Activated naive CD8-positive, alpha-beta T cell treated with anti-CD3 and anti-CD28 coated beads, Interleukin-2, amount 50 U/mL, for 24 hours (primary cell): ENCODE measurements around the gene MLST8.
A peak's percentile ranks its signal among the peaks of the same experiment; 100 is the strongest.
"Not testable (repeated sequence)": the region's sequence is repeated elsewhere in the genome, so short reads cannot be mapped to it uniquely, and the experiment has no call there.

Source experiments
- ATAC-seq: fragments of 150-1000 bp; cut with Tn5 transposase; one replicate; pipeline ENCODE4 v1.10.0; 2021
- DNase-seq: peaks from one replicate; pipeline ENCODE4 v3.0.0; 2021
- H3K27ac Mint-ChIP-seq: one replicate; pipeline ENCODE4 v1.8.0; 2021; ENCODE audit warnings: mild to moderate bottlenecking, mixed read lengths
- H3K27me3 Mint-ChIP-seq: one replicate; pipeline ENCODE4 v1.8.0; 2021; ENCODE audit warnings: mixed read lengths
- H3K36me3 Mint-ChIP-seq: one replicate; pipeline ENCODE4 v1.8.0; 2021; ENCODE audit warnings: low read depth, mixed read lengths
- H3K4me1 Mint-ChIP-seq: one replicate; pipeline ENCODE4 v1.8.0; 2021; ENCODE audit warnings: mixed read lengths
- H3K4me3 Mint-ChIP-seq: one replicate; pipeline ENCODE4 v1.8.0; 2021; ENCODE audit warnings: mild to moderate bottlenecking, moderate library complexity, mixed read lengths
- H3K9me3 Mint-ChIP-seq: one replicate; pipeline ENCODE4 v1.8.0; 2021; ENCODE audit warnings: mixed read lengths

The MLST8 gene

DNA sequence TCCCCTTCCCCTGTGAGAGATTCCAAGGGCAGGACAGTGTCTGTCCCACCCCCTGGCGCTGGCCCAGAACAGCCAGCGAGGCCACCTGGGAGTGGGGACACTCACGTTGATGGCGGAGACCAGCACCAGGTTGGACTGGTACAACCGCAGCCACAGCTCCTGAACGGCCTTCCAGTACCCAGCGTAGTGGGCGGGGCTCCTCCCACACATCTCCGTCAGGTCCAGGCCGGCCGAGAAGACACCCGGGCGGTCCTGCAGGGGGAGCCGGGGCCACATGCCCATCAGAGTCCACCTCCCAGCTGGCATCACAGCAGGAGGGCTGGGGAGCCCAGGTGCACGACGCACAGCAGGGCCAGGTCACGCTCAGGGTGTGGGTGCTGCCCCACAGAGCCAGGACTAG lies 39.0 kb downstream of the MLST8 start:
- Mint-ChIP-seq H3K36me3 (peaks cover 6% of the 10 kb centered on the region), H3K4me3 (no peak overlapping the region)
- no peak for DNase-seq

GRCh38 chr16:2244926-2245795 lies 39.9 kb downstream of the MLST8 start:
- no peaks in the 10 kb centered on the region for H3K9me3 Mint-ChIP-seq
- H3K36me3 Mint-ChIP-seq: peaks cover 8% of the 10 kb centered on the region
- no peak overlapping the region for H3K27ac Mint-ChIP-seq
- ATAC-seq (no peak), DNase-seq (no peak)
- no peak overlapping the region for H3K4me3 Mint-ChIP-seq
- no peaks in the 10 kb centered on the region for H3K27me3 Mint-ChIP-seq
- H3K4me1 Mint-ChIP-seq: peaks cover 2% of the 10 kb centered on the region

More for the DNA sequence above, 39.0 kb downstream of the MLST8 start:
- H3K27me3 Mint-ChIP-seq: no peaks in the 10 kb centered on the region
- H3K4me1 Mint-ChIP-seq: no peaks in the 10 kb centered on the region
- H3K27ac Mint-ChIP-seq: no peak overlapping the region
- no peak for ATAC-seq
- H3K9me3 Mint-ChIP-seq: no peaks in the 10 kb centered on the region

DNA sequence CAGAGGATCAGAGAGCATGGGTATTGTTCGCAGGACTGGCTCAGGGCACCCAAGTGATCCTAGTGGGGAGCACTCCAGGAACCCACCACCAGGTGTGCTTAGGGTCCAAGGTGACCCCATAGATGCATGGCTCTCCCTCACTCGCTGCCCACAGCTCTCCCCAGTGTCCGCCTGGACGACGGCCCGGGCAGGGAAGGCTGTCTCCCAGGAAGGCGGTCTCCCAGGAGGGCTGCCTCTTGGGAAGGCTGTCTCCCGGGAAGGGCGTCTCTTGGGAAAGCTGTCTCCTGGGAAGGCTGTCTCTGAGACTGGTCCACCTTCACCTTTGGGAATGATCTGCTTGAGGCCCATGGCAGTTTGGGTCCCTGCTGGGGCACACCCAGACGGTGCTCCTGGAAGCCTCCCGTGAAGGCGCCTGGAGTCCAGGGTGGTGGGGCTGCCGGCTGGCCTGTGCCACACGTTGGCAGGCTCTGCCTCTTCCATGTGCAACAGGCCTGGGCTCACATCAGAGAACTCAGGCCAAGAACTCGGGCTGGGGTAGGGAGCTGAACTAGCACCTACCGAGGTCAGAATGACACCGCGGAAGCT lies 41.1 kb downstream of the MLST8 start:
- peaks cover 8% of the 10 kb centered on the region for H3K4me1 Mint-ChIP-seq
- peaks cover 8% of the 10 kb centered on the region for H3K36me3 Mint-ChIP-seq
- no peaks in the 10 kb centered on the region for H3K27me3 Mint-ChIP-seq
- no peak for DNase-seq
- ATAC-seq: no peak
- H3K9me3 Mint-ChIP-seq: no peaks in the 10 kb centered on the region
- no peak overlapping the region for H3K4me3 Mint-ChIP-seq
- H3K27ac Mint-ChIP-seq: no peak overlapping the region

DNA sequence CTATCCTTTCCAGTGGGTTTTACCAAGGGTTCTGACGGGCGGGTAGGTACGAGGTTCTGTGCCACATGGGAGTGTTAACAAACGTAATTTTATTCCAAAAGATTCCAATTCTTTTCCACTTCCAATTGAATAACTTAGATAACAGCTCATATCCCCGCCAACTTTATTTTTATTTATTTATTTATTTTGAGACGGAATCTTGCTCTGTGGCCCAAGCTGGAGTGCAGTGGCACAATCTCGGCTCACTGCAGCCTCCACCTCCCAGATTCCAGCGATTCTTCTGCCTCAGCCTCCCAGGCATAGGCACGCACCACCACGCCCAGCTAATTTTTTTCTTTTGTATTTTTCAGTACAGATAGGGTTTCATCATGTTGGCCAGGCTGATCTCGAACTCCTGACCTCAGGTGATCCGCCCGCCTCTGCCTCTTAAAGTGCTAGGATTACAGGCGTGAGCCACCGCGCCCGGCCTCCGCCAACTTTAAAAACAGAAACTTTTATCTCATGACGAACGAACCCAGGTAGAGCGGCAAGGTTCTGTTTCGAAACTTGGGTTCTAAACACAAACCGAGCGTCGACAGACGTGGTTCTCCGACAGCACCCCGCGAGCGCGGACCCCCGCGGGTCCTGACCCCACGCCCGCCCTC lies 45.5 kb downstream of the MLST8 start:
- ATAC-seq: no peak
- Mint-ChIP-seq H3K27ac (peak overlapping the region; percentile 88), H3K9me3 (no peaks in the 10 kb centered on the region), H3K27me3 (no peaks in the 10 kb centered on the region), H3K4me3 (peak overlapping the region; percentile 87), H3K4me1 (peaks cover 13% of the 10 kb centered on the region), H3K36me3 (peaks cover 27% of the 10 kb centered on the region)
- DNase-seq: peak; percentile 44

DNA sequence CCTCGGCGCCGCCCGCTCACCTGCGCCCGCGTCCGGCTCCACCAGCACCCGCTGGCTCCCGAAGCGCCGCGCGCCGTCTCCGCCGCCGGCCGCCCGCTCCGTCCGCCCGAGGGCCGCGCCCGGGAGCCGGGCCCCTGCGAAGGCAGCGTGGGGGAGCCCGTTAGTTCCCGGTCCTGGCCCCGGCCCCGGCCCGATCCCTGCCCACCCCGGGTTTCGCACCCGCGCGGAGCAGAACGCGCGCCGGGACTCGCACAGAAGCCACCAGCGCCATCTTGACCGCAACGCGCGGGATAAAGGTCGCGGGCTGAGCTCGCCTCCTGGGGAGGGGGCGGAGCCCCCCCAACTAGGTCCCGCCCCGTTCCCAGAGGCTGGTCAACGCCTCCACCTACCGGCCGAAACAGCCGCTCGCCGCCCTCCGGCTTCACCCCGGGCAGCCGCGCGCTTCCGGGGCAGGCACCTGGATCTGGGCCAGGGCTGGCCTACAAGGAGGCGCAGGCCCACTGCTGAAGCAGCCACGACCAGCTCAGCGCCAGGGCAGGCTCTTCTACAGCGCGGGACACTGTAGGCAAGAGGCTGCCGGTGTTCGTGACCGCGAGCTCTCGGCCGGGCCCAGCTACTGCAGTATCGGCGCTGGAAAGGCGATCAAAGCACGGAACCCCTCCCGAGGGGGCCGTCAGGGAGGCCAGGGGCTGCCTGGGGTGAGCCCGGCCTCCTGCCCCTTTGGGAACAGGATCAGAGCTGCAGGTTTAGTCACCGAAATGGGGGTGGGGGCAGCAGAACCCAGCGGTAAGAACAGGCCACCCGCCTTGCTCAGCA lies 46.2 kb downstream of the MLST8 start, which contains the start of gene ECI1:
ECI1 (minus strand) TSS at position 292 of the 816 bp plus-strand sequence; CDS start at position 271, 21 bp downstream.
- ATAC-seq (peak; percentile 88), DNase-seq (peak; percentile 92)
- H3K36me3 Mint-ChIP-seq: peaks cover 34% of the 10 kb centered on the region
- H3K4me3 Mint-ChIP-seq: peak within 1 kb of the TSS; percentile 87
- H3K27ac Mint-ChIP-seq: peak within 1 kb of the TSS; percentile 88
- peaks cover 15% of the 10 kb centered on the region for H3K4me1 Mint-ChIP-seq
- no peaks in the 10 kb centered on the region for H3K27me3 Mint-ChIP-seq
- no peaks in the 10 kb centered on the region for H3K9me3 Mint-ChIP-seq

- H3K4me3 Mint-ChIP-seq: no peak overlapping the region
- H3K27ac Mint-ChIP-seq: no peak overlapping the region
- peaks cover 45% of the 10 kb centered on the region for H3K36me3 Mint-ChIP-seq
- H3K4me1 Mint-ChIP-seq: peaks cover 15% of the 10 kb centered on the region
- H3K27me3 Mint-ChIP-seq: no peaks in the 10 kb centered on the region
- DNase-seq (no peak), ATAC-seq (no peak)
- no peaks in the 10 kb centered on the region for H3K9me3 Mint-ChIP-seq
Measured at GRCh38 chr16:2252806-2253148, 47.5 kb downstream of the MLST8 start.

GRCh38 chr16:2253293-2253692 lies 48.0 kb downstream of the MLST8 start:
- peak overlapping the region; percentile 32 for H3K4me3 Mint-ChIP-seq
- no peaks in the 10 kb centered on the region for H3K9me3 Mint-ChIP-seq
- peaks cover 15% of the 10 kb centered on the region for H3K4me1 Mint-ChIP-seq
- peaks cover 51% of the 10 kb centered on the region for H3K36me3 Mint-ChIP-seq
- no peak for ATAC-seq
- no peak overlapping the region for H3K27ac Mint-ChIP-seq
- H3K27me3 Mint-ChIP-seq: no peaks in the 10 kb centered on the region
- no peak for DNase-seq

GRCh38 chr16:2256531-2257140 lies 51.4 kb downstream of the MLST8 start:
- no peaks in the 10 kb centered on the region for H3K27me3 Mint-ChIP-seq
- peak overlapping the region; percentile 27 for H3K27ac Mint-ChIP-seq
- peaks cover 7% of the 10 kb centered on the region for H3K4me1 Mint-ChIP-seq
- no peak overlapping the region for H3K4me3 Mint-ChIP-seq
- peaks cover 65% of the 10 kb centered on the region for H3K36me3 Mint-ChIP-seq
- H3K9me3 Mint-ChIP-seq: no peaks in the 10 kb centered on the region
- DNase-seq (no peak), ATAC-seq (no peak)

GRCh38 chr16:2257726-2258125 lies 52.5 kb downstream of the MLST8 start:
- H3K4me3 Mint-ChIP-seq: no peak overlapping the region
- DNase-seq (no peak), ATAC-seq (no peak)
- H3K9me3 Mint-ChIP-seq: no peaks in the 10 kb centered on the region
- H3K4me1 Mint-ChIP-seq: peaks cover 3% of the 10 kb centered on the region
- no peak overlapping the region for H3K27ac Mint-ChIP-seq
- peaks cover 72% of the 10 kb centered on the region for H3K36me3 Mint-ChIP-seq
- H3K27me3 Mint-ChIP-seq: no peaks in the 10 kb centered on the region

DNA sequence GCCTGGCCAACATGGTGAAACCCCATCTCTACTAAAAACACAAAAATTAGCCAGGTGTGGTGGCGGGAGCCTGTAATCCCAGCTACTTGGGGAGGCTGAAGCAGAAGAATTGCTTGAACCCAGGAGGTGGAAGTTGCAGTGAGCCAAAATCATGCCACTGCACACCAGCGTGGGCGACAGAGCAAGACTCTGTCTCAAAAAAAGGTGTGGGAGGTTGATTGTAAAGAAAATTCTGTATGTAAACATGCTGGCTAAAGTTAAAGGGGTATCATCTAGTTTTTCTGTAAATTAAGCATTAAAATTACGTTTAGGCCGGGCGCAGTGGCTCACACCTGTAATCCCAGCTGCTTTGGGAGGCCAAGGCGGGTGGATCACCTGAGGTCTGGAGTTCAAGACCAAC lies 53.3 kb downstream of the MLST8 start:
- not testable (repeated sequence) for H3K9me3 Mint-ChIP-seq, H3K4me1 Mint-ChIP-seq, DNase-seq, H3K27me3 Mint-ChIP-seq, H3K27ac Mint-ChIP-seq, ATAC-seq, H3K4me3 Mint-ChIP-seq
- peaks cover 68% of the 10 kb centered on the region for H3K36me3 Mint-ChIP-seq
